ENCODE measurements around the gene HYI. TPM values are rescaled to one million over a fixed set of nuclear protein-coding genes. Genes with fewer than 3 reads are reported as not detected.

The HYI gene
- total RNA-seq, 1 donor: 27.1 TPM

GRCh38 chr1:43402089-43402865 is 51.5 kb downstream of the HYI start:
- TF ChIP-seq CTCF (IDR thresholded peaks at IDR 0.05; ENCODE audit: extremely low read depth, low read depth, low read length): no peak
- no peak overlapping the region for H3K27ac ChIP-seq (ENCODE audit: low read depth, low read length)
- no peaks in the 10 kb centered on the region for H3K9me3 ChIP-seq (ENCODE audit: low read depth, low read length)
- DNase-seq (ENCODE audit: insufficient read length, low spot score, missing footprints): no peak
- H3K4me1 ChIP-seq (ENCODE audit: insufficient read depth, low read length): no peaks in the 10 kb centered on the region
- H3K36me3 ChIP-seq (ENCODE audit: insufficient read depth, low read length): peaks cover 45% of the 10 kb centered on the region
- H3K4me3 ChIP-seq (ENCODE audit: insufficient read depth, low read length): no peak overlapping the region
- H3K79me2 ChIP-seq (ENCODE audit: insufficient read depth, low read length): peaks cover 40% of the 10 kb centered on the region
- no peak overlapping the region for H3K4me2 ChIP-seq (ENCODE audit: insufficient read depth, low read length)
- no peak overlapping the region for H2AFZ ChIP-seq (ENCODE audit: low read length)
- H4K20me1 ChIP-seq (ENCODE audit: insufficient read depth, low read length): peaks cover 16% of the 10 kb centered on the region
- H3K27me3 ChIP-seq (ENCODE audit: insufficient read depth, low read length): no peaks in the 10 kb centered on the region

Small RNAs within 50 kb of the gene (small RNA-seq; reads per million reads assigned to genes)
- not detected for gene MIR6735

Other genes with a start within 250 kb of the HYI start
- gene TMEM125, start 183.9 kb downstream of the HYI start, total RNA-seq: not detected in 2 replicates
- gene C1orf210, start 168.3 kb downstream of the HYI start, total RNA-seq: not detected in 2 replicates
- not detected in 2 replicates for gene TIE1, start 152.9 kb downstream of the HYI start, total RNA-seq
- gene MPL, start 116.1 kb downstream of the HYI start, total RNA-seq: not detected in 2 replicates
- 4.7 and 5.3 TPM in 2 replicates for gene CDC20, start 95.0 kb downstream of the HYI start, total RNA-seq
- 35.9 and 36.9 TPM in 2 replicates for gene ELOVL1, start 85.9 kb downstream of the HYI start, total RNA-seq
- gene MED8, start 64.1 kb downstream of the HYI start, total RNA-seq: 64.8 and 65.9 TPM in 2 replicates
- 41.0 and 42.0 TPM in 2 replicates for gene SZT2, start 64.0 kb downstream of the HYI start, total RNA-seq
- gene PTPRF, start 77.0 kb upstream of the HYI start, total RNA-seq: 12.1 and 13.0 TPM in 2 replicates
- gene KDM4A, start 196.2 kb upstream of the HYI start, total RNA-seq: 47.0 and 47.4 TPM in 2 replicates

All from osteoblast (primary cell).